A549 (cell line): ENCODE results near the gene FBXO7.

ENCODE experiments used
- CTCF ChIP-seq: fragments of >200 bp; sonication (Bioruptor Twin); formaldehyde crosslinking; IDR thresholded peaks from 3 replicates; pipeline ENCODE4 v1.5.1; 2016
- JUN ChIP-seq, 2 experiments: fragments of >200 bp; sonication (Bioruptor Twin); formaldehyde crosslinking; IDR thresholded peaks; 2 replicates in 1 of 2; 3 replicates in 1 of 2; pipeline ENCODE4 v1.6.1; 2016 to 2017
- NFE2L2 ChIP-seq: fragments of 150-350 bp; conservative IDR thresholded peaks from 2 replicates; pipeline ENCODE4 v1.6.1; 2014; ENCODE audit warnings: low read length
- TP53 ChIP-seq: fragments of 250-450 bp; sonication (Bioruptor Pico); IDR thresholded peaks from 2 replicates; pipeline ENCODE4 v1.5.0; 2021; ENCODE audit warnings: mild to moderate bottlenecking, moderate library complexity
- TF ChIP-seq, protein P1 (sequence below): IDR thresholded peaks from 2 replicates; pipeline ENCODE4 v1.6.1; 2012; ENCODE audit warnings: low read depth, borderline replicate concordance

GRCh38 chr22:32469799-32470212, 4.8 kb upstream of the FBXO7 start:
- TF ChIP-seq CTCF (no peak), NFE2L2 (no peak), JUN (IDR thresholded peaks at IDR 0.05) (no peak), TP53 (CRISPR knock-in tag) (no peak)
- TF ChIP-seq, protein P1, sequence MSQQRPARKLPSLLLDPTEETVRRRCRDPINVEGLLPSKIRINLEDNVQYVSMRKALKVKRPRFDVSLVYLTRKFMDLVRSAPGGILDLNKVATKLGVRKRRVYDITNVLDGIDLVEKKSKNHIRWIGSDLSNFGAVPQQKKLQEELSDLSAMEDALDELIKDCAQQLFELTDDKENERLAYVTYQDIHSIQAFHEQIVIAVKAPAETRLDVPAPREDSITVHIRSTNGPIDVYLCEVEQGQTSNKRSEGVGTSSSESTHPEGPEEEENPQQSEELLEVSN = no peak
